Cardiac muscle cell (in vitro differentiated cells and primary cell): ENCODE measurements around the gene SLC7A6. TPM values are rescaled to one million over a fixed set of nuclear protein-coding genes. Genes with fewer than 3 reads are reported as not detected.

ENCODE experiments used
- DNase-seq, 2 donors: peaks; one replicate each; pipeline versions ENCODE4 v3.0.0 to v3.0.0-alpha.2; 2010 to 2017; ENCODE audit warnings: low read depth in 1 of 2, low spot score in 1 of 2
- H3K27ac ChIP-seq: fragments of 200-600 bp; sonication (generic); 2 replicates; pipeline ENCODE4 v1.5.1; 2016
- H3K27me3 ChIP-seq: fragments of 200-600 bp; sonication (generic); 2 replicates; pipeline ENCODE4 v1.6.0; 2016; ENCODE audit warnings: control low read depth
- H3K36me3 ChIP-seq: fragments of 200-600 bp; sonication (generic); 2 replicates; pipeline ENCODE4 v1.5.1; 2016; ENCODE audit warnings: control low read depth
- H3K4me1 ChIP-seq: fragments of 200-600 bp; sonication (generic); 2 replicates; pipeline ENCODE4 v1.8.1; 2017; ENCODE audit warnings: low read depth, mild to moderate bottlenecking, mixed run types
- H3K4me3 ChIP-seq: fragments of 200-600 bp; sonication (generic); 2 replicates; pipeline ENCODE4 v1.5.1; 2016; ENCODE audit warnings: mild to moderate bottlenecking
- H3K9me3 ChIP-seq: fragments of 200-600 bp; sonication (generic); 2 replicates; pipeline ENCODE4 v1.5.1; 2017; ENCODE audit warnings: low read depth, mild to moderate bottlenecking, control low read depth
- polyA plus RNA-seq: library from polyadenylated mRNA; unstranded; fragments of >200 nt; fragmentation: Nextera tagmentation; extraction: Ambion mirVana; gene quantifications from 2 replicates; pipeline ENCODE4 v1.2.1, GENCODE V29; 2016
- total RNA-seq: library from RNA; depleted of rRNA; stranded (reverse); fragments of >200 nt; gene quantifications from 2 replicates; pipeline ENCODE4 v1.2.3, GENCODE V29; 2016
- TF ChIP-seq, protein P1 (sequence below): IDR thresholded peaks from 2 replicates; pipeline ENCODE4 v1.5.1; 2012; ENCODE audit warnings: low read depth, mild to moderate bottlenecking, low read length

The SLC7A6 gene
- total and polyA plus RNA-seq, 2 experiments from 2014 or later, result 14.3 to 17.1 TPM

DNA sequence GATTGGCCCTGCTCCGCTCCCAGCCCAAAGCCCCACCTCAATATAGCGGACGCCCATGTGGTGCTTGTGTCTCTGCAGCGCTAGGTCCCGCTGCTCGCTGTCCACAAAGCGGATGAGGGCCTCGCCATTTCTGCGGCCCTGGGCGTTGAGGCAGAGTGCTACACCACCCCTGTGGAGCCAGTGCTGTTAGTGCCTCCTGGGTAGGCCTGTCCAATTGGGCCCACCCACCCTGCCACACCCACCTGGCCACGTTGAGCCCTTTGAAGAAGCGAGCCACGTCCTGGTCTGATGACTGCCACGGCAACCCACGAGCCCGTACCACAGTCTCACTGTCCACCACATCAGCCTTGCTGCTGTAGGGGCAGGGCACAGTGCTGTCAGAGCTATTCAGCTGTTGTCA is 32.0 kb upstream of the SLC7A6 start:
- no peaks in the 10 kb centered on the region for H3K36me3 ChIP-seq
- TF ChIP-seq, protein P1, sequence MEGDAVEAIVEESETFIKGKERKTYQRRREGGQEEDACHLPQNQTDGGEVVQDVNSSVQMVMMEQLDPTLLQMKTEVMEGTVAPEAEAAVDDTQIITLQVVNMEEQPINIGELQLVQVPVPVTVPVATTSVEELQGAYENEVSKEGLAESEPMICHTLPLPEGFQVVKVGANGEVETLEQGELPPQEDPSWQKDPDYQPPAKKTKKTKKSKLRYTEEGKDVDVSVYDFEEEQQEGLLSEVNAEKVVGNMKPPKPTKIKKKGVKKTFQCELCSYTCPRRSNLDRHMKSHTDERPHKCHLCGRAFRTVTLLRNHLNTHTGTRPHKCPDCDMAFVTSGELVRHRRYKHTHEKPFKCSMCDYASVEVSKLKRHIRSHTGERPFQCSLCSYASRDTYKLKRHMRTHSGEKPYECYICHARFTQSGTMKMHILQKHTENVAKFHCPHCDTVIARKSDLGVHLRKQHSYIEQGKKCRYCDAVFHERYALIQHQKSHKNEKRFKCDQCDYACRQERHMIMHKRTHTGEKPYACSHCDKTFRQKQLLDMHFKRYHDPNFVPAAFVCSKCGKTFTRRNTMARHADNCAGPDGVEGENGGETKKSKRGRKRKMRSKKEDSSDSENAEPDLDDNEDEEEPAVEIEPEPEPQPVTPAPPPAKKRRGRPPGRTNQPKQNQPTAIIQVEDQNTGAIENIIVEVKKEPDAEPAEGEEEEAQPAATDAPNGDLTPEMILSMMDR, result no peak
- H3K27ac ChIP-seq, result no peak overlapping the region
- no peak overlapping the region for H3K4me3 ChIP-seq
- DNase-seq, result no peak
- peaks cover 18% of the 10 kb centered on the region for H3K4me1 ChIP-seq
- peaks cover 39% of the 10 kb centered on the region for H3K27me3 ChIP-seq
- no peaks in the 10 kb centered on the region for H3K9me3 ChIP-seq

DNA sequence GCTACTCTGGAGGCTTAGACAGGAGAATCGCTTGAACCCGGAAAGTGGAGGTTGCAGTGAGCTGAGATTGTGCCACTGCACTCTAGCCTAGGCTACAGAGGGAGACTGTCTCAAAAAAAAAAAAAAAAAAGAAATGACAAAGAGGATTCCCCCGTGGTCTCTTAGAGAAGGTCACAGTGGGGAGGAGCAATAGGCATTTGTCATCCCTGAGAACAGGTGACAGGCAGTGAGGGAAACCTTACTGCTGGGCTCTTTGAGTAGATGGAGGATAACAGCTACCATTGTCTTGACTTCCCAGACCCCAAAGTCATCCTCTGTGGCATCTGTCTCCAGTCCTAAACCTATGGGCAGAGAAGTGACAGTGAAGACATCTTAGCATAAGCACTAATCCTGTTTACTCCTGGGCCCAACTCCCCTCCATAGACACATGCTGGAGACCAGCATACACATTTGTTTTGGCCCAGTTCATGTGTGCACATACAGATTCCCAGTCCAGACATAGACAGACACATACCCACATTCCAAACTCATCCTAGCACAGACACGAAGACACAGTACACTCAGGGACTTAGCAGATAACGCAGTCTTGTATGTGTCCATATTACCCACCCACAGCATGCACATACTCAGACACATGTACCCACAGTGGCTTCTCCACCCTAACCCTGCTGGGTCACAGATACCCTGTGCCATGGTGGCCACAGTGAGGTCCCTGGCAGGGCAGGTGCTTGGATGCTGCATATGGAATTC is 31.1 kb upstream of the SLC7A6 start:
- no peak for DNase-seq
- Histone ChIP-seq H3K4me1 (peaks cover 13% of the 10 kb centered on the region), H3K36me3 (no peaks in the 10 kb centered on the region), H3K4me3 (no peak overlapping the region), H3K9me3 (no peaks in the 10 kb centered on the region), H3K27me3 (peaks cover 39% of the 10 kb centered on the region), H3K27ac (no peak overlapping the region)
- TF ChIP-seq, protein P1, result no peak

DNA sequence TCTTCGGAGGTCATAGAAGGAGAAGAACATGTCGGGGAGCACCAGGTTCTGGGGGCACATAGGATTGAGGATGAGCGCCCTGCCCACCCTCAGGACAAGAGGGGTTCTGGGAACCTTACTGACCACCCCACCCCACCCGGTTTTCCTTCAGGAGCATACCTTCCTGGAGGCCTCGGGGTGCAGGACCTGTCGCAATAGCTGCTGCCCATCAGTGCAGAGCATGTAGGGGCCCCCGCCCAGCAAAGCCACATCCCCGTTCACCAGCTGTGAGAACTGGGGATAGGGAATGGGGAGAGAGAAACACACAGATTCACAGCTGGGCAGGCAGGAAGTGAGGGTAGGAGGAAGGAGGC is 30.5 kb upstream of the SLC7A6 start:
- Histone ChIP-seq H3K4me1 (peaks cover 13% of the 10 kb centered on the region), H3K4me3 (no peak overlapping the region), H3K27ac (no peak overlapping the region), H3K27me3 (peaks cover 39% of the 10 kb centered on the region), H3K36me3 (no peaks in the 10 kb centered on the region), H3K9me3 (no peaks in the 10 kb centered on the region)
- no peak for DNase-seq
- TF ChIP-seq, protein P1, result no peak

DNA sequence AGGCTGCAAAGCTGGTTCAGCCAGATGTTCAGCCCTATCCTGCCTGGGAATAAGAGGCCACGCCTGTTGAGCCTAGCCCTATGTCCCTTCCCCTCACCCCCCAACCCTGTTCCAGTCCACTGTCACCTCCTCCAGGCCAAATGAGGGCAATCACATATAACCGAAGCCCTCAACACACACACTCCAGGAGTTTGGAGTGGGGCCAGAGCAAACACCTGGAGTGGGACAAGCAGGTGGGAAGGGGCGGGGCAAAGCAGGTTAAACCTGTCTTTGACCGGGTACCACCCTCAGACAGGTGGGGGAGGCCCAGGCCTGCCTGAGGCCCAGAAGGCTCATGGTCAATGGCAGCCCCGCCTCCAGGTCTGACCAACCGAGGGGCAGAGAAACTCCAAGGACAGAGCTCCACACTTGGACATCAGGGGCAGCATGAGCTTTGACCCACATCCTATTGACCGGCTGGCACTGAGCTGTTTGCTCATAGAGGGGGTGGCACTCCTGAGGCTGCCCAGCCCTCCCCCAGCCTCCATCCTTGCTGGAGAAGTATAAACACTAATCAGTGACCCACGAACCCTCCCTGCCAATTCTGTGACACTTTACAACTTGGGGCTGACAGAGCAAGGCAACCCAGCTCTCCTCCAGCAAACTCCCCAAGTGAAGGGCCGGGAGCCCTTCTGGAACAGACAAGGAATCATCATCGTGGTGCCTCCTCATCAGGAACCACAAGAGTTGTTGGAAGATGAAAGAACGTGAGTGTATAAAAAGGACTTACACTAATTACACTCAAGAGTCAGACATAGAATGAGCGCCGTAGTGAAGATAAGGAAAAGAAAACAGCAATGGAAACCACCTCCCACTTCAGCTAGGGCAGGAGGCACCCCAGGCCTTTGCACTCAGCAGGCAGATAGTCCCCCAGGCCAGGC is 29.9 kb upstream of the SLC7A6 start:
- TF ChIP-seq, protein P1, result no peak
- Histone ChIP-seq H3K27ac (no peak overlapping the region), H3K36me3 (no peaks in the 10 kb centered on the region), H3K4me1 (peaks cover 13% of the 10 kb centered on the region), H3K9me3 (no peaks in the 10 kb centered on the region), H3K27me3 (peaks cover 39% of the 10 kb centered on the region), H3K4me3 (no peak overlapping the region)
- DNase-seq, result no peak

DNA sequence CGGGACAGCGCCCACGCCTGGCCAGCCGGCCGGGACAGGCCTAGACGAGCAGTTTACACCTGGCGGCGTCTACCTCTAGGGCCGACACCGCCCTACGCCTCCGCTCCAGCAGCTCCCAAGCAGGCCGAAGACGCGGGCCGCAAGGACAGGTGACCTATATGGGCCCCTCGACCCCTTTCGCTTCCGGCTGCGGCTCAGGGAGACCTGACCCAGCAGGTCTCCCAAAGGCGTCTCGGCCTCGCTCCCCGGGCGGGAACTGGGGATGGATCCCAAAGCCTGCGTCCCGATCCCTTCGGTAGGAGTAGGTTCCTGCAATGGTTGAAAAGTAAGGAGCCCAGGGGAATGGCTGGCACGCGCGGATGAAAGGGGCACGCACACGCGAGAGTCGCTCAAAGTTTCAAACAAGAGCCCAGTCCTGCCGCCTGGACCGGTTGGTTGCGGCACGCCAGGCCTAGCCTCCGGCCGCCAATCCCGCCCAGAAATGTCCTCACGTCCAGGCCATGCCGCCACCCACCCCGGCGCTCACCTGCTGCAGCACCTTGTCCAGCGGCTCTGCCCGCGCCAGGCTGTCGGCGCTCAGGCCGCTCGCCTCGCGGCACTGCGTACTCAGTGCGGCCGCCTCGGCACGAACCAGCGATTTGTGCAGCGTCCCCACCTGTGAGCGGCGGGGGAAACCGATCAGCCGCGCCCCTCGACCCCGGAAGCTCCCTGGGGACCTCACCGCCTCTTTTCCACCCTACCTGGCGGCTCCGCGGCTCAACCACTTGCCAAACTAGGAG is 29.0 kb upstream of the SLC7A6 start:
- H3K27me3 ChIP-seq, result peaks cover 39% of the 10 kb centered on the region
- H3K27ac ChIP-seq, result no peak overlapping the region
- H3K36me3 ChIP-seq, result no peaks in the 10 kb centered on the region
- TF ChIP-seq, protein P1, result peak; percentile 17
- peak in 1 of 2 donors; percentile 29 for DNase-seq
- H3K9me3 ChIP-seq, result no peaks in the 10 kb centered on the region
- H3K4me1 ChIP-seq, result peaks cover 13% of the 10 kb centered on the region
- H3K4me3 ChIP-seq, result peak overlapping the region; percentile 30
